ENCODE measurements around the gene ECHDC1. TPM values are rescaled to one million over a fixed set of nuclear protein-coding genes. Genes with fewer than 3 reads are reported as not detected.

ECHDC1 gene
- total RNA-seq, 1 donor from 2014 or later: 43.4 TPM

DNA sequence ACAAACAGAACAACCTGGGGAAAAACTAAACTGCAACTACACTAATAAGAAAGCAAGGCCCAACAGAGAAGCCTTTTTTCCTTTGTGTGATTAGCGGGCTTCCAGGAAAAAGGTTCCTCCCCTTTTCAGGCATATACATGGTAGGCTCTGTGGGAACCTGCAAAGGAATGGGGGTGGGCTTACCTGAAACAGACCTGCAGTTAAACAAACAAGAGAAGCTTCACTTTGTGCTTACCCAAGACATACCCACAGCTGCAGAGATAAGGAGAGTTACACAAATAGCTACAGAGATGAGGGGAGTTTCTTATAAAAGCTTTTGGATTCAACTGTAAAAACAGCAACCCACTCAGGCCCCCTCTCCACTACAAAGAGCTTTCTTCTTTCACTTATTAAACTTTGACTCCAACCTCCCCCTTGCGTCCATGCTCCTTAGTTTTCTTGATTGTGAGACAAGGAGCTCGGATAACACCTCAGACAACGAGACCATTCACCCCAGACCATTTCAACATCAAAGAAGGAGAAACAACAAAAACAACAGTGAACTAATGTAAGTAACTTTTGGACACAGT, 45.8 kb downstream of the ECHDC1 start:
- intact Hi-C loops (cut with micrococcal nuclease): no loop called here
- DNase-seq (no peak), ATAC-seq (no peak)

DNA sequence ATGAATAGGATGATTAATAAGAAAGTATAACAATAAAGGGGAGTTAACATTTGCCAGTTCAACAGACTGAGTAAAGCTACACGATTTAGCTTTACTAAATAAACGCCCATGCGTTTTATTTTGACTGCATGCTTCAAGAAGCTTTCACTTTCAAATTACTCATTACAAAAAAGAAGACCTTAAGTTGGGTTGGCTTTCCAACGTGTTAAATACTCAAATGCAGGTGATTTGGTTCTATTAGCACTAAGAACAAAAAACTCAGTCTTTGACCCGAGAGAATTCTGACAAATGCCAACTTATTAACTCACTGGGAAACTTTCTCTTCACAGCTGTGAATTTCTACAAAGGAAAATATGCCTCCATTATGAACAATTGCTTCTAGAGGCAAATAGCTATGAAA, 51.9 kb downstream of the ECHDC1 start:
- intact Hi-C loops (cut with micrococcal nuclease): no loop called here
- no peak for DNase-seq
- ATAC-seq: no peak

DNA sequence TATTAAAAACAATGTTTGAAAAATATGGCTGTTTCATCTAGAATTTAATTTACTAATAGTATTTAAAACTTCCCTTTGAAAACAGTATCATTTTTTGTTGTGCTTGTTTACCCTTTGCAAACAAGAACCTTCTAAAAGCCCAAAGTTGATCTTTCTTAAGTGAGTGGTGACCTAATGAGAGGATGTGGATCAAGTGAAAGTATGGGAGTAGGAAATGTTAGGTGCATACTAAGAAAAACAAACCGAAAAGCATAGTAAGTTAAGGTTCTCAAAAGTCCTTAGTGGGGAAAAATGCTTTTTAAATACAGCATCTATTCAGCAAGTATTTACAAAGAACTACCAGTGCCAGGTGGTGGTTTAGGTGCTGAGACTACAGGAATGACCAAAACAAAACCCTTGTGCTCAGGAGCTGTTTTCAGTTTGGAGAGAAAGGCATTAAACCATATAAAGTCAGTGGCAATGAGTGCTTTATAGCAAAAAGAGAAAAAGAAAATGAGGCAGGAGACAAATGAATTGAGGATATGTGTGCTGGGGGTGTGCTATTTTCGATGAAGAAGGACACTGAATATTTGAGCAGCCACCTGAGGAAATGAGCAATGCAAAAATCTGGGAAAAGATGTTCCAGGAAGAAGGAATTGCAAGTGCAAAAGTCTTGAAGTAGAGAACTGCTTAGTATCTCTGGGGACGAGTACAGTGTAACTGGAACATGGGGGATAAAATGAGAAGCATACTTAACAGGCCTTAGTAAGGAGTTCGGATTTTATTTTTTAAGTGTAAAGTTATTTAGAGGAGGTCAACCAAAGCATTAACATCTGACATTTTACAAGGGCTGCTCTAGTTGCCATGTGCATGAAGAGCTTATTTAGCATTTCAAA, 52.8 kb downstream of the ECHDC1 start:
- intact Hi-C loops (cut with micrococcal nuclease): no loop called here
- peak; percentile 45 for ATAC-seq

DNA sequence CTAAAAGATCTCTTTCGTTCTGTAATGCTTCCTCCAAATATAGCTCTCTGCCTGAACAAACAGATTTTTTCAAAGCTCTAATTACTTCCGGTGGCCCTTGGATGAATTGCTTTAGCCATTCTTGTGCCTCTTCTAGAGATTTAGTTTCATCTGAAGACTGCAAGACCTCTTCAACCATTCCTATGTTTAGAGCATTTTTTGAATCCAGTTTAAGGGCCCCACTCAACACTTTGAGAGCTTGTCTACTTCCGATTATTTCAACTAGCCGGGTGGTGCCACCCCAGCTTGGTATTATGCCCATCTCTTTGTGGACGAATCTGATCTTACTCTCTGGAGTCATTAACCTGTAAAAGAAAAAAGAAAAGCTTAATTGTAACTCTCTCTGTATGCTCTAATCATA, 53.5 kb downstream of the ECHDC1 start:
- no peak for ATAC-seq
- intact Hi-C loops (cut with micrococcal nuclease): no loop called here
- no peak for DNase-seq

More for the DNA sequence above, 52.8 kb downstream of the ECHDC1 start:
- DNase-seq: no peak

DNA sequence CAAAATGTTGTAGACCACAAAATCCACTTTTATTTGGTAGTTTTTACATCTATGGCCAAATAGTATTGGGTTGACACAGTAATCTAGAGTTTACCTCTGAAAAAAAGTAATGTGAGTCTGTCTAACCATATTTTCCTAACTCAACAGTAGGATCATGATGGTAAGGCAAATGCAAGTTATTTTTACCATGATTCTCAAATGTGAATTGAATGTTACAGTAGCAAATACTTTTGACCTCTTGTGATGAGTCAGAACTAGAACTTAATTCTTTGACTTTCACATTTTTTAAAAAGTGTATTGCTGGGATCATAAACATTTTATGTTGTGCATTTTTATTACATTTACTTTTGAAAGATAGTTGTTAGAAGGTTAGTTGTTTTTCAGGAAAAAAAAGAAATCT, 54.7 kb downstream of the ECHDC1 start:
- intact Hi-C loops (cut with micrococcal nuclease): no loop called here
- DNase-seq (no peak), ATAC-seq (no peak)

DNA sequence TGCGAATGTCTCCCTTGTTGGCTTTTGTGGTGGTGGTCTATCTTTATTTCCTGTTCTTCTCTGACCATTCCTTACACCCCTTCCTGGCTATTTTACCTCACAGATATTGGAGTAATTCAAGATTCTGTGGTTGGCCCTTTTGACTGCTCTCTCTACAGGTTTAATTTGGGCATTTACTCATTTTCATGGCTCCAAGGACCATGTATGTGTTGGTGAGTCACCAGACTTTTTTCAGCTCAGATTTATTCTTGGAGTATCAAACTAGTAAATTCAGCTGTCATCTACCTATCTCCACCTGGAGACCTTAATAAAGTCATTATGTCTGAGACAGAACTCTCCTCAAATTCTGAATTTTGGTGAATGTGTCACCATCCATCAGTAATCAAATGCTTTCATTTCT, 61.2 kb downstream of the ECHDC1 start:
- intact Hi-C loops (cut with micrococcal nuclease): no loop called here
- DNase-seq: no peak
- no peak for ATAC-seq

DNA sequence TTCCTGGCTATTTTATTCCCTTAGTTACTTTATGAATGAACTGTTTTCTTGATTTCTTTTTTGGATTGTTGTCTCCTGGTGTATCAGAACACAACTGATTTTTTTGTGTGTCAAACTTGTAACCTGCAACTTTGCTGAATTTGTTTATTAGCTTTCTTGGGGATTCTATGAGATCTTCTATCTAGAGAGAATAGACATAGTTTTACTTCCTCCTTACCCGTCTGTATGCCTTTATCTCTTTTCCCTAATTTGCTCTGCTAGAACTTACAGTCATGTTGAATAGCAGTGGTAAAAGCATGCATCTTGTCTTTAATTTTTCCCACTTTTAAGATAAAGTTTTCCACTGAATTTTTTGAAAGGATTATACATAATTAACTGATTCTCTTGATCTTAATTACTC, 63.6 kb downstream of the ECHDC1 start:
- intact Hi-C loops (cut with micrococcal nuclease): no loop called here
- ATAC-seq: no peak
- DNase-seq: no peak

DNA sequence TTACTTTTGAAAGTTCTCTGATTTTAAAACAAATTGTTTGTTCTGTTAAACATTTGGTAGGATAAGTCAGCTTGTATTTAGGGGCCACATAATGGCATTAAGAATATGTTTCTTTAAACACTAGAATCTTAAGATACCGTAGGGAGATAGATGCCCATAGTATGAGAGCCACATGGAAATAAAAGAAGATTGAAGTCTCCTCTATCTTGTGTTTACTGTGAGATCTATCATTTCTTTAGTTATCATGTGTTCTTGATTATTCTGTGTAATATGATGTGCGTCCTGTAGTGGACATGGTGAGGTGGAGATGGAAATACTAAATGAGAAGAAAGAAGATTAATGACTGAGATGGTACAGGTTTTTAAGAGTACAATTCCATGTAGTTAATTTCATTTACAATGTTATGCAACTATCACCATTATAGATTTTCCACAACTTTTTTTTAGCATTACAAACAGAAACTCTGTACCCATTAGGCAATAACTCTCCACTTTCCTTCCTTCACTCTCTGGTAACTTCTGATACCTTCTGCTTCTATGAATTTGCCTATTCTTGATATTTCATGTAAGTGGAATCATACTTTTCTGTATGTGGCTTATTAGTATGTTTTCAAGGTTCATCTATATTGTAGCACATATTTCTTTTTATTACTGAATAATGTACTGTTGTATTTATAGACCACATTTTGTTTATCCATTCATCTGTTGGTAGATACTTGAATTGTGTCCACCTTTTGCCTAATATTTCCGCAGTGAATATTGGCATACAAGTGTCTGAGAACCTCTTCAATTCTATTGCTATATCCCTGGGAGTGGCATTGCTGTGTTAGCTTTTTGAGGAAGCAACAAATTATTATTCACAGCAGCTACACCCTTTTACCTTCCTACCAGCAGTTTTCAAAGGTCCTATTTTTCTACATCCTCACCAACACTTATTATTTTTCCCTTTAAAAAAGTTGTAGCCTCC, 65.2 kb downstream of the ECHDC1 start:
- DNase-seq (no peak), ATAC-seq (no peak)
- intact Hi-C loops (cut with micrococcal nuclease): no loop called here

DNA sequence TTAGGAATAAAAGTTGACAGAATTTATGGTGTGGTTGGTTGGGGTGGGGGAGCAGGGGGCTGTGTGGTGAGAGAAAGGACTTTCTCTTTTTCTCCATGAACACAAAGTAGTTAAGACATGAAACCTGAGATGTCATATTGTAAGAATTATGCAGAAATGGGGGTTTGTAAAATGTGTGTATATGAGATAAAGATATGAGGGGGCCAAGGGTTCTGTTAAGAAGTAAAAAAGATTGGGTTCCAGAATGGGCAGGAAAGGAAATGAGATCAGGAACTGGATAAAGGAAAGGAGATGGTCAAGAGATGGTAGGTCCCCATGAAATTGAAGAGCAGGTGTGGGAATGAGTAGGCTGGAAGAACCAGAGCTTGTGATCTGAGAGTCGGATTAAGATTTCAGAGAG, 67.1 kb downstream of the ECHDC1 start:
- no peak for ATAC-seq
- DNase-seq: no peak
- intact Hi-C loops (cut with micrococcal nuclease): no loop called here

DNA sequence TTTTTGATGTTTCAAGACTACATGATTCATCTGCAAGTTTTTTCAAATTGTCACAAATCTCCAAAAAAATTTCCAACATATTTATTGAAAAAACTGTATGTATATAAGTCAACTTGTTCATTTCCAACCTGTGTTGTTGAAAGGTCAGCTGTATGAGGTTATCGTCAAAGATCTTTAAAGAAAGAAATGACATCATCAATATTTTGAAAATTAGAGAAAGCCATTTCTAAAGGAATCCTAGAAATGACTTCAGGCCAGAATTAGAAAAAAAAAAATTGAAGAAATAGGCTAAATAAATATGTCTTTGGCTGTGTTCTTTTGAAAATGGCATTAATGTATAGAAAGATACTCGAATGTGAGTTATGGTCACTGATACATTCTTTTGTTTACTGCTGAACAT, 69.9 kb downstream of the ECHDC1 start:
- DNase-seq (no peak), ATAC-seq (no peak)
- intact Hi-C loops (cut with micrococcal nuclease): no loop called here

DNA sequence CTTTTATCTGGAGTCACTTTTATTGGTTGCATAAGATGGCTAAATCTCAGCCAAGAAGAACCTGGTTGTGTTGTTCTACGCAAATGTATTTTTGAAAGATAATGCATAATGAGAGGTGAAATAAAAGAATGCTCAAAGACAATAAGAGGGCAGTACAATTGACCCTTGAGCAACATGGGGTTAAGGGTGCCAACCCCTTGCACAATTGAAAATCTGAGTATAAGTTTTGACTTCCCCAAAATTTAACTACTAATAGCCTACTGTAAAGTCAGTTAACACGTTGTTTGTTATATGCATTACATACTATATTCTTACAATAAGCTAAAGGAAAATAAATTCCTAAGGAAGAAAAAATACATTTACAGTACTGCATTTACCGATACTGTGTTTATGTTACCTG, 70.8 kb downstream of the ECHDC1 start:
- intact Hi-C loops (cut with micrococcal nuclease): no loop called here
- DNase-seq: no peak
- no peak for ATAC-seq

DNA sequence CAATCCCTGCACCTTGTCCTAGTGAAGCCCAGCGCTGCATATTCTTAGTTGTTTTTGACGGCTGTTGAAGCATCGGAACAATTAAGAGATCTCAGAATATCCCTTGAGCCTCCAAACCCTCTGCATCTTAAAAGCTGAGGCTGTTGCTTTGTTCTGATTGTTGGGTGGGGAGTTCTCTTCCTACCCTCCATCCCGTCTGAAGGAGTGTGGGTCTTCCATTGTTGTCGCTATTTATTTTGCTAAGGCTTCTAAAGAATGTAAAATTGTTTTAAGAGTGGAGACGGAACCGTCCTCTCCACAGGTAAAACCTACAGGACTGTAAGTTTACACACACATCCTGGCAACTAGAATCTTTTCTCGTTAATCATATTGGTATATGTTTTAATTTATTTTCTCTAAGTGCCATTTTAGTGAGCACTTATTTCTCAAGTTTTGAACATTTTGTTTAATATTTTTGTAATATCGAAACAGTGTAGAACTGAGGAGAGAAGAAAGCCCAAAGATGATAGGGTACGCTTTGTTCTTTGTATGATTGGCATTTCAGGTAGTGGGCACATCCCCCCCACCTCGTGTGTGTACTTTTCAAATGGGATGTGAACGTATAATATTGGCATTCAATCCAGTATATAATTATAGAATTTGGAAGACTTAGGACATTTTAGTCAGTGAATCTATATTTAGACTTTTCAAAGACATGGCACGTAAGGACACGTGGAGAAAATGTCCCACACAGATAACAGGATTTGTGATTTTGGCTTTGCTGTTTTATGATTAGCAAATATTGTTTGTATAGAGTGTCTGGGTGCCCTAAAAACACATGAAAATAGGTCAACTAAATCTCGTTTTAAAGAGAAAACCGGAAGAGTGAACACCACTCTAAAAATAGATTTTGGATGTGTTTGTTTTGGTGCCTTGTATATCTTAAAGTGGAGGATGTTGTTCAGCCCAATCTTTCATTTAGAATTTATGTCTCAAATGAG, 75.5 kb downstream of the ECHDC1 start:
- ATAC-seq (no peak), DNase-seq (no peak)
- intact Hi-C loops (cut with micrococcal nuclease): no loop called here

DNA sequence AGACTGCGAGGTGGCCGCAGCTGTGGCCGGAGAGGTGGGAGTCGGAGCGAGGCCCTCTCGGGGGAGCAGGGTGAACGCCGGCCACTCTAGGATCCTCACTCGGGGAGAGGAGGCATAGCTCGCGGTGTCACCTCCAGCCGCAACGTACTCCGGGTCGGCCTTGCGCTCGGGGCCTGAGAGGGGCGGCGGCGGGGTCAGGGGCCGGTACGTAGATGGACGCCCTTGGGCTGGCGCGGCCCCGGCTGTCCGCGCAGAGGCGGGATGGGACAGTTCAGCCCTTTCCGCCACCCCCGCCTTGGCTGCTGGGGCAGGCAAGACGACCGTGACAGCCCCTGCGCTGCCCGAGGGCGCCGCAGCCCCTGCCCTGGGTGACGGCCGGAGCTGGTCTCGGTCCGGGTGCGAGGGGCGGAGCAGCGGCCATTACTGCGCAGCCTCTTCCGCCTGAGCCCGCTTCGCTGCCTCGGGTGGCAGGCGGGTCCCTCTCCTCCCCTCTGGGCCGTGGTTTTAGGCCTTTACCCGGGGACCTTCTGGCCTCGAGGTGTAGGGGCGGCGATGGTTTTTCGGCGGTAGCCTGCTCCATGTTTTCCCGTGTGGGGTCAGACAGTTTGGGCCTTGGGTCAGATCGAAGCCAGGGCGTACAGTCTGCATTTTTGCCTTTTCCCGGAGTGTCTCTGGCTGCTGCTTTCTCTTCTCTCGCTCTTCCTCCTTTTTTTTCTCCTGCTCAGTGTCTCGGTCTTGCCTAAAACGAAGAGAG, 76.3 kb downstream of the ECHDC1 start:
- intact Hi-C loops (cut with micrococcal nuclease): no loop called here
- ATAC-seq: peak; percentile 86
- peak; percentile 78 for DNase-seq

DNA sequence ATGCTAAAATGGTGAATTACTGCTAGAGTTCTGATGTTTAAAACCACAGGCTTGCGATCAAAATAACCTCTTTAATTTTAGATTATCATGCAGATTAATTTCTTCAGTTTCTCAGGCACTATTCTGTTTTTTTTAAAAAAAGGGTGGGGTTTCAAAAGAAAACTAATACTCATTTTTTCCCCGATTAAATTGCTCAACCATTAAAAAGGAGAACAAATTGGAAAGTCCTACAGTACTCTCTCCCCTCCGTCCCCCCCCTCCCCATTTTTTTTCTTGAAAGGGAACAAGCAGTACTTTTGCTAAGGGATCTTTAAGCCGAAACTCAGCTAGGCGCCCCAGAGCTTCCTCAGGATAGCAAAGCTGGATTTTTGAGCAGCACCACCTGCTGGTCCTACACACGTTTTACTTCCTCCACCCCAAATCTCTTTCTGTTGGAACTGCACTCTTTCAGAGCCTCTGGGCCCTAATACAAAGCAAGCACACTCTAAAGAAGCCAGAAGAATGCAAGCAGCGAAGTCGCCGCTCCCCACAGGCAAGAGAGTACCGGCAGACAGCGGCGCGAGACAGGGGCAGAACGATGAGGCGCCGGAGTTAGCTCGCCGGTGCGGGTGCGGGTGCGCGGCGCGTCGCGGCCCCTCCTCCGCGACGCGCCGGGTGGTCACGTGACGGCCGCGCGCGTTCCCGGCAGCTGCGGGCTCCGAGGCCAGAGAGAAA, 77.1 kb downstream of the ECHDC1 start, which contains the start of gene RNF146:
TSS of gene RNF146 (plus strand) at position 687 of the 714 bp plus-strand sequence. CDS start 13,475 bp downstream, outside the sequence.
- intact Hi-C loops (cut with micrococcal nuclease): no loop called here
- ATAC-seq (peak; percentile 96), DNase-seq (peak; percentile 92)

DNA sequence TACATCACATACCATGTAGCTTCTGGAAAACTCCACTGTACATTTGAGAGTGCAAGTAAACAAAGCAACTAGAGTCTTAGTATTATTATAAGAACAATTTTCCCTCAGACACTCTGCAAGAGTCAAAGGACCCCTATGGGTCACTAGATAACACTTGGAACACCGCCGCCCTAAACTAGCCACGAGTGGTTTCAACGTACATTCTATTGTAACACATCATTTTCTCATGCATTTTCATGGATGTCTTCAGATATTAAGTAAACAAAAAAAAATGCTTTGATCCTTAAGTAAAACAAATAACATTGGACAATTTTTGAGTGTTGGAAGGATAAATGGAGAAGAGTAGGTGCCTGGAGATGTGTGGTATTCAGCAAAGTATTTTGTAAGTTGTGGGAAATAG, 79.9 kb downstream of the ECHDC1 start:
- ATAC-seq: no peak
- DNase-seq: no peak
- intact Hi-C loops (cut with micrococcal nuclease): no loop called here

DNA sequence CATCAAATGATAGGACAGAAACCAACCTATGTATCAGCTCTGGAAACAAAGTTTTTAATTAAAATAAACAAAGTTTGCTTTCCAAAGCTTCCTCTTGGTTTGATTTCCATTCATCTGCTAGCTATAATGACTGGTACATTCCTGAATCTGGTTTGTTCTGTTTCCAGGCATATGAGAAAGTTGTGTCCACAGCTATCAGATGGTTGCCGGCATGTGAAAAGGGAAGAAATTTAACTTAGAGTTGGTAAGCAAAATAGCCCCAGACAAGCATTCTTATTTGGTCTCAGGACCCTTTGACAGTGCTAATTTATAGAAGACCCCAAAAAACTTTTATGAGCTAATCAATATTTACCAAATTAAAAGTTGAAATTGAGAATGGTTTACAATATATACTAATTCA, 80.5 kb downstream of the ECHDC1 start:
- ATAC-seq: no peak
- intact Hi-C loops (cut with micrococcal nuclease): no loop called here
- no peak for DNase-seq

DNA sequence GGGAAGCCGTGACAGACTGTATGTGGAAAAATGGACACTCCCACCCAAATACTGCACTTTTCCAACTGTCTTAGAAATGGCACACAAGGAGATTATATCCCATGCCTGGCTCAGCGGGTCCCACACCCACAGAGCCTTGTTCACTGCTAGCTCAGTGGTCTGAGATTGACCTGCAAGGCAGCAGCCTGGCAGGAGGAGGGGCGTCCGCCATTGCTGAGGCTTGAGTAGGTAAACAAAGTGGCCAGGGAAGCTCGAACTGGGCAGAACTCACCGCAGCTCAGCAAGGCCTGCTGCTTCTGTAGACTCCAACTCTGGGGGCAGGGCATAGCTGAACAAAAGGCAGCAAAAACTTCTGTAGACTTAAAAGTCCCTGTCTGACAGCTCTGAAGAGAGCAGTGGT, 88.1 kb downstream of the ECHDC1 start:
- no peak for ATAC-seq
- intact Hi-C loops (cut with micrococcal nuclease): no loop called here

More for the DNA sequence above, 88.1 kb downstream of the ECHDC1 start:
- DNase-seq: peak; percentile 16
